HL-60 (cell line): ENCODE data around the gene BICDL2.

Experiments used
- CTCF ChIP-seq: IDR thresholded peaks from one replicate; pipeline ENCODE4 v1.5.1; 2011; ENCODE audit warnings: low read length, control low read depth, inconsistent platforms; ENCODE audit not compliant: insufficient read depth
- GABPA ChIP-seq: IDR thresholded peaks from 2 replicates; pipeline ENCODE4 v1.6.1; 2012; ENCODE audit warnings: low read depth
- POLR2AphosphoS5 ChIP-seq: IDR thresholded peaks from 2 replicates; pipeline ENCODE4 v1.6.1; 2012; ENCODE audit warnings: low read depth
- REST ChIP-seq: IDR thresholded peaks from 2 replicates; pipeline ENCODE4 v1.6.1; 2012; ENCODE audit warnings: low read depth; ENCODE audit not compliant: insufficient replicate concordance
- SPI1 ChIP-seq: IDR thresholded peaks from 2 replicates; pipeline ENCODE4 v1.6.1; 2012; ENCODE audit warnings: low read depth, mild to moderate bottlenecking, borderline replicate concordance

- TF ChIP-seq CTCF (no peak), SPI1 (no peak), POLR2AphosphoS5 (no peak), GABPA (no peak), REST (no peak)
These were observed 2.2 kb upstream of the BICDL2 start for GRCh38 chr16:3038896-3039295.
